ENCODE results near the gene RNF220. TPM values are rescaled to one million over a fixed set of nuclear protein-coding genes. Genes with fewer than 3 reads are reported as not detected.

Gene RNF220
- total and polyA plus RNA-seq, 9 of the 15 experiments (the other 6 are each of a cell fraction or from before 2014, with no cell fraction given), result 5.1 to 117 (median 66.9) TPM

GRCh38 chr1:44631647-44632539 is 226.8 kb downstream of the RNF220 start (continued):
- TF ChIP-seq REST (IDR thresholded peaks at IDR 0.05; ENCODE audit: borderline replicate concordance) (peak; percentile 84), REST (CRISPR knock-in tag; IDR thresholded peaks at IDR 0.05; ENCODE audit: low read depth) (peak; percentile 87), ETS1 (conservative IDR thresholded peaks at IDR 0.05; ENCODE audit: control insufficient read depth, low read depth, low read length) (peak; percentile 91), E2F1 (CRISPR knock-in tag; IDR thresholded peaks at IDR 0.05) (no peak)

Data from K562 (cell line).